GM19193 (cell line): Measurements from ENCODE around the gene TUBB6.

Experiments used
- POLR2A ChIP-seq: IDR thresholded peaks from 4 replicates; pipeline ENCODE4 v1.6.1; 2011; ENCODE audit not compliant: insufficient read depth, insufficient read length; ENCODE audit errors: extremely low read depth

The TUBB6 gene

GRCh38 chr18:12317664-12318333 is 9.8 kb downstream of the TUBB6 start:
- TF ChIP-seq POLR2A = no peak

- no peak for TF ChIP-seq POLR2A
Measured at GRCh38 chr18:12318334-12318697, 10.3 kb downstream of the TUBB6 start.

GRCh38 chr18:12318857-12319256 is 10.8 kb downstream of the TUBB6 start:
- no peak for TF ChIP-seq POLR2A

- TF ChIP-seq POLR2A = no peak
Measured at GRCh38 chr18:12321333-12321732, 13.3 kb downstream of the TUBB6 start.

- no peak for TF ChIP-seq POLR2A
Measured at GRCh38 chr18:12324991-12325725, 17.1 kb downstream of the TUBB6 start.

- no peak for TF ChIP-seq POLR2A
Measured at GRCh38 chr18:12325726-12326245, 17.7 kb downstream of the TUBB6 start.

GRCh38 chr18:12326711-12327460 is 18.8 kb downstream of the TUBB6 start:
- TF ChIP-seq POLR2A = no peak

GRCh38 chr18:12327510-12328178 is 19.6 kb downstream of the TUBB6 start:
- no peak for TF ChIP-seq POLR2A

- no peak for TF ChIP-seq POLR2A
Measured at GRCh38 chr18:12328179-12328823, 20.3 kb downstream of the TUBB6 start.

GRCh38 chr18:12329125-12329698 is 21.2 kb downstream of the TUBB6 start:
- no peak for TF ChIP-seq POLR2A

- TF ChIP-seq POLR2A = no peak
Measured at GRCh38 chr18:12330766-12331165, 22.7 kb downstream of the TUBB6 start.

- no peak for TF ChIP-seq POLR2A
Measured at GRCh38 chr18:12333506-12334290, 25.7 kb downstream of the TUBB6 start.

GRCh38 chr18:12334366-12334808 is 26.3 kb downstream of the TUBB6 start:
- no peak for TF ChIP-seq POLR2A
